ENCODE results near the gene SLC22A3. TPM values are rescaled to one million over a fixed set of nuclear protein-coding genes. Genes with fewer than 3 reads are reported as not detected.

Gene SLC22A3
- total RNA-seq, 1 experiment from 2014 or later: 0.07 TPM

- no peaks in the 10 kb centered on the region for H3K9me3 ChIP-seq (ENCODE audit: control insufficient read depth in 1 of 2, insufficient read depth in 1 of 2, low read depth in 1 of 2, low read length in 2 of 2)
- ChIA-PET CTCF (no interaction called here), RAD21 (ENCODE audit: low non-redundant PET in 1 of 2, low total read pairs in 2 of 2, uncharacterized antibody in 2 of 2, unreplicated experiment in 2 of 2) (no interaction called here), POLR2A (no interaction called here)
- H3K4me2 ChIP-seq (ENCODE audit: low read length): no peak overlapping the region
- H3K4me3 ChIP-seq (replicated peaks in 1 of 2; ENCODE audit: low read depth in 1 of 2, low read length in 2 of 2): no peak overlapping the region
- no peak for TF ChIP-seq ATF3 (IDR thresholded peaks at IDR 0.05)
- TF ChIP-seq SIN3A (IDR thresholded peaks at IDR 0.05; ENCODE audit: low read depth): no peak
- TF ChIP-seq EGR1 (IDR thresholded peaks at IDR 0.05; ENCODE audit: low read depth): no peak
- TF ChIP-seq ELF1 (IDR thresholded peaks at IDR 0.05; ENCODE audit: borderline replicate concordance, low read depth): no peak
- TF ChIP-seq EZH2 (IDR thresholded peaks at IDR 0.05): no peak
- no peak for TF ChIP-seq REST (IDR thresholded peaks at IDR 0.05; ENCODE audit: low read depth)
- no peak for TF ChIP-seq ZNF274 (IDR thresholded peaks at IDR 0.05; ENCODE audit: low read depth, low read length)
- ATAC-seq (no peak), DNase-seq (ENCODE audit: low read depth, low spot score) (no peak)
- no peaks in the 10 kb centered on the region for H3K36me3 ChIP-seq (ENCODE audit: control insufficient read depth in 1 of 2, insufficient read depth in 2 of 2, low read length in 2 of 2)
- no peaks in the 10 kb centered on the region for H3K4me1 ChIP-seq (ENCODE audit: control insufficient read depth in 1 of 2, insufficient read depth in 2 of 2, low read length in 2 of 2)
- H3K9ac ChIP-seq (ENCODE audit: low read length): no peak overlapping the region
- H3K27me3 ChIP-seq (ENCODE audit: insufficient read depth, low read length): no peaks in the 10 kb centered on the region
- BruUV-seq (replicated peaks): no TSS peak
- no peak overlapping the region for H2AFZ ChIP-seq (ENCODE audit: low read depth, low read length, poor library complexity, severe bottlenecking)
- intact Hi-C loops (cut with micrococcal nuclease): no loop called here
- H4K20me1 ChIP-seq (ENCODE audit: insufficient read depth): no peaks in the 10 kb centered on the region
- H3K79me2 ChIP-seq (ENCODE audit: insufficient read depth, low read length): no peaks in the 10 kb centered on the region
- H3K27ac ChIP-seq (ENCODE audit: low read depth, low read length): no peak overlapping the region
- no peaks in the 10 kb centered on the region for H3K9me2 ChIP-seq (ENCODE audit: insufficient read depth)
These were observed 38.5 kb upstream of the SLC22A3 start for GRCh38 chr6:160309718-160310117.

GRCh38 chr6:160312900-160313299 is 35.3 kb upstream of the SLC22A3 start:
- Histone ChIP-seq H3K9me2 (ENCODE audit: insufficient read depth) (no peaks in the 10 kb centered on the region), H3K4me2 (ENCODE audit: low read length) (no peak overlapping the region), H3K9ac (ENCODE audit: low read length) (no peak overlapping the region), H3K4me3 (replicated peaks in 1 of 2; ENCODE audit: low read depth in 1 of 2, low read length in 2 of 2) (no peak overlapping the region), H2AFZ (ENCODE audit: low read depth, low read length, poor library complexity, severe bottlenecking) (no peak overlapping the region), H3K27ac (ENCODE audit: low read depth, low read length) (no peak overlapping the region), H3K79me2 (ENCODE audit: insufficient read depth, low read length) (no peaks in the 10 kb centered on the region), H3K9me3 (ENCODE audit: control insufficient read depth in 1 of 2, insufficient read depth in 1 of 2, low read depth in 1 of 2, low read length in 2 of 2) (no peaks in the 10 kb centered on the region), H3K36me3 (ENCODE audit: control insufficient read depth in 1 of 2, insufficient read depth in 2 of 2, low read length in 2 of 2) (no peaks in the 10 kb centered on the region), H4K20me1 (ENCODE audit: insufficient read depth) (no peaks in the 10 kb centered on the region), H3K4me1 (ENCODE audit: control insufficient read depth in 1 of 2, insufficient read depth in 2 of 2, low read length in 2 of 2) (no peaks in the 10 kb centered on the region), H3K27me3 (ENCODE audit: insufficient read depth, low read length) (no peaks in the 10 kb centered on the region)
- RAD21 ChIA-PET (ENCODE audit: low non-redundant PET in 1 of 2, low total read pairs in 2 of 2, uncharacterized antibody in 2 of 2, unreplicated experiment in 2 of 2): no interaction called here
- no peak for DNase-seq (ENCODE audit: low read depth, low spot score)
- no TSS peak for BruUV-seq (replicated peaks)
- CTCF ChIA-PET: no interaction called here
- intact Hi-C loops (cut with micrococcal nuclease): no loop called here
- ATAC-seq: no peak
- POLR2A ChIA-PET: no interaction called here
- TF ChIP-seq YY1 (IDR thresholded peaks at IDR 0.05; ENCODE audit: extremely low read depth, insufficient replicate concordance, low read depth, low read length) (no peak), CTCF (IDR thresholded peaks at IDR 0.05 in 2 of 3, conservative IDR thresholded peaks at IDR 0.05 in 1 of 3; ENCODE audit: borderline replicate concordance in 1 of 3, insufficient read depth in 1 of 3, low read depth in 2 of 3, low read length in 2 of 3) (no peak), ZNF274 (IDR thresholded peaks at IDR 0.05; ENCODE audit: low read depth, low read length) (no peak), TCF7L2 (IDR thresholded peaks at IDR 0.05; ENCODE audit: borderline replicate concordance, extremely low read depth, insufficient read depth, insufficient read length) (no peak), EZH2phosphoT487 (IDR thresholded peaks at IDR 0.05; ENCODE audit: borderline replicate concordance) (no peak), CEBPB (IDR thresholded peaks at IDR 0.05; ENCODE audit: low read depth) (no peak), POLR2AphosphoS5 (IDR thresholded peaks at IDR 0.05; ENCODE audit: low read depth, low read length) (no peak), RAD21 (IDR thresholded peaks at IDR 0.05; ENCODE audit: low read depth) (no peak), SIN3A (IDR thresholded peaks at IDR 0.05; ENCODE audit: low read depth) (no peak)
